Suprapubic skin (tissue), 4 donors: ENCODE data around the gene ZNF506.
"Not testable (repeated sequence)": the region's sequence is repeated elsewhere in the genome, so short reads cannot be mapped to it uniquely, and the experiment has no call there.

ENCODE experiments used
- CTCF ChIP-seq, 2 donors: fragments of 200-600 bp in 1 of 2; fragments of 450-650 bp in 1 of 2; sonication (generic) in 1 of 2; IDR thresholded peaks; one replicate each; pipeline ENCODE4 v1.5.1; 2016 to 2019; ENCODE audit warnings: antibody characterized with exemption in 2 of 2, mild to moderate bottlenecking in 1 of 2, moderate library complexity in 1 of 2
- POLR2A ChIP-seq, 2 donors: fragments of 450-650 bp; IDR thresholded peaks; one replicate each; pipeline ENCODE4 v1.6.1; 2017; ENCODE audit warnings: antibody characterized with exemption in 2 of 2, mild to moderate bottlenecking in 2 of 2, moderate library complexity in 2 of 2
- POLR2AphosphoS5 ChIP-seq, 3 donors: sonication (generic); formaldehyde crosslinking; IDR thresholded peaks; one replicate each; pipeline ENCODE4 v1.6.1; 2017; ENCODE audit warnings: antibody characterized with exemption in 3 of 3

GRCh38 chr19:19851740-19852139, 30.2 kb upstream of the ZNF506 start:
- not testable (repeated sequence) for TF ChIP-seq POLR2A, CTCF, POLR2AphosphoS5 (IDR thresholded peaks at IDR 0.05)
